ENCODE measurements around the gene KLK15. TPM values are rescaled to one million over a fixed set of nuclear protein-coding genes. Genes with fewer than 3 reads are reported as not detected.

KLK15 gene
- total RNA-seq, 4 donors from 2014 or later: not detected

- H3K27me3 ChIP-seq: peaks cover 0 to 22% (median 0%) of the 10 kb centered on the region in 4 donors
- intact Hi-C loops (cut with DNase I): loop anchor here (5.0 kb wide), 1 partner anchor 82 kb away; no protein-coding TSS in a partner anchor
- H3K4me1 ChIP-seq: peaks cover 3 to 12% (median 10%) of the 10 kb centered on the region in 4 donors
- no peak overlapping the region for H3K4me3 ChIP-seq
- no peaks in the 10 kb centered on the region for H3K36me3 ChIP-seq
- no peak overlapping the region for H3K27ac ChIP-seq (replicated peaks in 1 of 4)
- DNase-seq (ENCODE audit: extremely low spot score): no peak
- H3K9me3 ChIP-seq: no peaks in the 10 kb centered on the region
- 40% methylated on average over 1 of the region's 1 CpG for WGBS
- TF ChIP-seq EP300 (IDR thresholded peaks at IDR 0.05) (no peak), POLR2AphosphoS5 (IDR thresholded peaks at IDR 0.05) (no peak), CTCF (IDR thresholded peaks at IDR 0.05) (no peak), POLR2A (IDR thresholded peaks at IDR 0.05; ENCODE audit: low read depth) (no peak)
Observed at GRCh38 chr19:50808856-50809255, 24.5 kb downstream of the KLK15 start.

GRCh38 chr19:50804420-50805272 lies 28.7 kb downstream of the KLK15 start:
- Histone ChIP-seq H3K4me1 (peaks cover 16 to 30% (median 27%) of the 10 kb centered on the region in 4 donors), H3K4me3 (peak overlapping the region; percentile 68 to 97 (median 86)), H3K27ac (replicated peaks in 1 of 4) (peak overlapping the region; percentile 90 to 95 (median 94)), H3K36me3 (peaks cover 6 to 25% (median 21%) of the 10 kb centered on the region in 4 donors), H3K9me3 (no peaks in the 10 kb centered on the region), H3K27me3 (no peaks in the 10 kb centered on the region)
- TF ChIP-seq POLR2A (IDR thresholded peaks at IDR 0.05; ENCODE audit: low read depth): no peak
- peak; percentile 76 to 77 for TF ChIP-seq POLR2AphosphoS5 (IDR thresholded peaks at IDR 0.05)
- TF ChIP-seq CTCF (IDR thresholded peaks at IDR 0.05): peak in 1 of 3 experiments; percentile 8
- intact Hi-C loops (cut with DNase I): loop anchor here (5.0 kb wide), 1 partner anchor 77 kb away; no protein-coding TSS in a partner anchor
- peak; percentile 99 for DNase-seq (ENCODE audit: extremely low spot score)
- under 1% methylated on average over 38 of the region's 62 CpGs for WGBS

- peaks cover 16 to 30% (median 27%) of the 10 kb centered on the region in 4 donors for H3K4me1 ChIP-seq
- TF ChIP-seq CTCF (IDR thresholded peaks at IDR 0.05): no peak
- TF ChIP-seq EP300 (IDR thresholded peaks at IDR 0.05): no peak
- no peak for TF ChIP-seq POLR2A (IDR thresholded peaks at IDR 0.05; ENCODE audit: low read depth)
- no peak for TF ChIP-seq POLR2AphosphoS5 (IDR thresholded peaks at IDR 0.05)
- WGBS: under 1% methylated on average over 22 of the region's 40 CpGs
- no peak for DNase-seq (ENCODE audit: extremely low spot score)
- H3K27me3 ChIP-seq: no peaks in the 10 kb centered on the region
- peaks cover 6 to 33% (median 29%) of the 10 kb centered on the region in 4 donors for H3K36me3 ChIP-seq
- H3K9me3 ChIP-seq: no peaks in the 10 kb centered on the region
- intact Hi-C loops (cut with DNase I): no loop called here
- peak overlapping the region; percentile 68 to 97 (median 86) for H3K4me3 ChIP-seq
- peak overlapping the region; percentile 90 to 95 (median 94) for H3K27ac ChIP-seq (replicated peaks in 1 of 4)
Observed at GRCh38 chr19:50803633-50804419, 29.5 kb downstream of the KLK15 start.

- Histone ChIP-seq H3K4me1 (peaks cover 16 to 30% (median 27%) of the 10 kb centered on the region in 4 donors), H3K9me3 (no peaks in the 10 kb centered on the region), H3K4me3 (no peak overlapping the region), H3K36me3 (peaks cover 17 to 60% (median 50%) of the 10 kb centered on the region in 4 donors), H3K27me3 (no peaks in the 10 kb centered on the region), H3K27ac (replicated peaks in 1 of 4) (no peak overlapping the region)
- no peak for DNase-seq (ENCODE audit: extremely low spot score)
- TF ChIP-seq POLR2A (IDR thresholded peaks at IDR 0.05; ENCODE audit: low read depth): no peak
- TF ChIP-seq CTCF (IDR thresholded peaks at IDR 0.05): no peak
- no peak for TF ChIP-seq POLR2AphosphoS5 (IDR thresholded peaks at IDR 0.05)
- intact Hi-C loops (cut with DNase I): no loop called here
- WGBS: 87% methylated on average over 8 of the region's 8 CpGs
Observed at GRCh38 chr19:50801107-50801506, 32.3 kb downstream of the KLK15 start.

Data from esophagus muscularis mucosa (tissue), 4 donors.